Esophagus (tissue), 2 donors: Measurements from ENCODE around the gene UBQLN1. TPM values are rescaled to one million over a fixed set of nuclear protein-coding genes. Genes with fewer than 3 reads are reported as not detected.
"Not testable (repeated sequence)": the region's sequence is repeated elsewhere in the genome, so short reads cannot be mapped to it uniquely, and the experiment has no call there.

Experiments used
- H3K27ac ChIP-seq, 2 donors: one replicate each; pipeline ENCODE4 v1.5.1; 2013; ENCODE audit warnings: low read depth in 2 of 2, mild to moderate bottlenecking in 2 of 2, inconsistent platforms in 1 of 2, low read length in 1 of 2, moderate library complexity in 1 of 2
- H3K27me3 ChIP-seq, 2 donors: one replicate each; pipeline ENCODE4 v1.6.1; 2013; ENCODE audit warnings: low read length in 2 of 2, control low read depth in 1 of 2, mild to moderate bottlenecking in 1 of 2; ENCODE audit not compliant: insufficient read depth in 2 of 2, control insufficient read depth in 1 of 2
- H3K36me3 ChIP-seq, 2 donors: one replicate each; pipeline ENCODE4 v1.6.1; 2013; ENCODE audit warnings: low read length in 1 of 2; ENCODE audit not compliant: control insufficient read depth in 2 of 2, insufficient read depth in 2 of 2
- H3K4me1 ChIP-seq, 2 donors: one replicate each; pipeline ENCODE4 v1.6.1; 2013; ENCODE audit warnings: low read length in 1 of 2; ENCODE audit not compliant: control insufficient read depth in 2 of 2, insufficient read depth in 2 of 2
- H3K4me3 ChIP-seq, 2 donors: one replicate each; pipeline ENCODE4 v1.5.1; 2013; ENCODE audit warnings: low read length in 2 of 2, mild to moderate bottlenecking in 2 of 2, low read depth in 1 of 2, moderate library complexity in 1 of 2
- H3K9me3 ChIP-seq, 2 donors: one replicate each; pipeline ENCODE4 v1.6.1; 2013; ENCODE audit warnings: mild to moderate bottlenecking in 2 of 2, low read depth in 1 of 2, low read length in 1 of 2, moderate library complexity in 1 of 2; ENCODE audit not compliant: control insufficient read depth in 2 of 2, insufficient read depth in 1 of 2
- WGBS, 2 donors: extraction: QIAGEN DNeasy Blood & Tissue Kit; methylation state at CpG; one replicate each; pipeline ENCODE4 v1.1.7; 2013; 5-methylcytosine and 5-hydroxymethylcytosine counted together
- polyA plus RNA-seq, 2 donors: library from polyadenylated mRNA; stranded (reverse); fragments of 200-250 nt; gene quantifications; one replicate each; pipeline ENCODE4 v1.2.3, GENCODE V29; 2013
- donor health status: healthy with polysubstance abuse.
- donor health status: Bipolar disorder and iron deficiency.

UBQLN1 gene
- polyA plus RNA-seq, 2 donors = 26.1 to 35.8 TPM

DNA sequence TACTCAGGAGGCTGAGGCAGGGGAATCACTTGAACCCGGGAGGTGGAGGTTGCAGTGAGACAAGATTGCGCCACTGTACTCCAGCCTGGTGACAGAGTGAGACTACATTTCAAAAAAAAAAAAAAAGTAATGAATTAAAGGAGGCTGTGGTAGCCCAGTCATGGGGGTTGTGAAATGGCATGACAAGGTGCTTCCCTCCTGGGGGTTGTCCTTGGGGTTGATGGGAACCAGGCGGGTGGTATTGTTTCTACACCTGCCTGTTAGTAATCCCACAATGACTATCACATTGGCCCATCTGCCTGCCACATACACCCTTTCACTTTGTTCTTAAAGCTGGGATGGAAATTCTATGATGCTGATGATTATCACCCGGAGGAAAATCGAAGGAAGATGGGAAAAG, 79.2 kb downstream of the UBQLN1 start:
- Histone ChIP-seq H3K9me3 (no peaks in the 10 kb centered on the region), H3K27ac (no peak overlapping the region), H3K36me3 (peaks cover 2 to 11% of the 10 kb centered on the region in 2 donors), H3K4me1 (peaks cover 2 to 4% of the 10 kb centered on the region in 2 donors), H3K27me3 (no peaks in the 10 kb centered on the region), H3K4me3 (no peak overlapping the region)
- 95 to 96% methylated on average over 5 of the region's 5 CpGs for WGBS, 2 donors

DNA sequence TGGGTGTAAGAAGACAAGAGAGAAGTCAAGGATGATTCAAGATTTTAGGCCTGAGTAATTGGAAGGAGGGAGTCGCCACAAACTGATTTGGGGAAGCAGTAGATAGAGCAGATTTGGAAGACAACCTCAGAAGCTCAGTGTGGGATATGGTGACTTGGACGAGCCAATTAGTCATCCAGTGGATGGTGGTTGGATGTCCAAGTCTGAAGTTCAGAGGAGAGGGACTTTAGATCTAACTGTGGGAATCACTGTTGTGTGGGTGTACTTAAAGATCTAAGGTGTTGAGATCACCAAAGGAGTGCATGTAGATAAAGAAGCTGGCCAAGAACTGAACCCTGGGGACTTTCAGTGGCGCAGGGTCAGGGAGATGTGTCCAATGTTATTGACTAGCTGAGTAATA, 82.6 kb downstream of the UBQLN1 start:
- H3K4me3 ChIP-seq = no peak overlapping the region
- H3K27me3 ChIP-seq = no peaks in the 10 kb centered on the region
- H3K4me1 ChIP-seq = peaks cover 0 to 4% of the 10 kb centered on the region in 2 donors
- H3K27ac ChIP-seq = no peak overlapping the region
- H3K36me3 ChIP-seq = peaks cover 2 to 11% of the 10 kb centered on the region in 2 donors
- 84 to 91% methylated on average over 3 of the region's 3 CpGs for WGBS, 2 donors
- H3K9me3 ChIP-seq = no peaks in the 10 kb centered on the region

DNA sequence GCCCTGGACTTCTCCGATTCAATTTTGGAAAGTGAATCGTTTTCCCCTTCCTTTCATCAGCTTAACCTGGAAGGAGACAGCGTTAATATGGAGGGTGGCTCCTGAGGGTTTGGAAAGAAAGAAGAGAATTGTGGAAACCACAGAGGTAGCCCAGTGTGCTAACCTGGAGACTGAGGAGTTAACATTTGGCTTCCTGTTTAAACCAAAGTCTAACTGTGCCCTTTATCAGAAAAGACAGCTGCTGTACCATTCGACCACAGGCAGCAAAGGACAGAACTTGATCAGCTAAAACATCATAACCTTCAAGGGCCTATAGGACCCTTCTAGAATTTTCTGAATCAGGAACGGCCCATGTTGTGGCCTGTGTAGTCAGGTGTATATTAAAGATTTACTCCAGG, 84.1 kb downstream of the UBQLN1 start:
- Histone ChIP-seq H3K36me3 (peaks cover 2 to 6% of the 10 kb centered on the region in 2 donors), H3K4me3 (peak overlapping the region; percentile 74 to 89), H3K9me3 (no peaks in the 10 kb centered on the region), H3K27me3 (no peaks in the 10 kb centered on the region), H3K27ac (peak overlapping the region; percentile 87 to 93), H3K4me1 (peaks cover 0 to 4% of the 10 kb centered on the region in 2 donors)
- 8 to 10% methylated on average over 5 of the region's 5 CpGs for WGBS, 2 donors

DNA sequence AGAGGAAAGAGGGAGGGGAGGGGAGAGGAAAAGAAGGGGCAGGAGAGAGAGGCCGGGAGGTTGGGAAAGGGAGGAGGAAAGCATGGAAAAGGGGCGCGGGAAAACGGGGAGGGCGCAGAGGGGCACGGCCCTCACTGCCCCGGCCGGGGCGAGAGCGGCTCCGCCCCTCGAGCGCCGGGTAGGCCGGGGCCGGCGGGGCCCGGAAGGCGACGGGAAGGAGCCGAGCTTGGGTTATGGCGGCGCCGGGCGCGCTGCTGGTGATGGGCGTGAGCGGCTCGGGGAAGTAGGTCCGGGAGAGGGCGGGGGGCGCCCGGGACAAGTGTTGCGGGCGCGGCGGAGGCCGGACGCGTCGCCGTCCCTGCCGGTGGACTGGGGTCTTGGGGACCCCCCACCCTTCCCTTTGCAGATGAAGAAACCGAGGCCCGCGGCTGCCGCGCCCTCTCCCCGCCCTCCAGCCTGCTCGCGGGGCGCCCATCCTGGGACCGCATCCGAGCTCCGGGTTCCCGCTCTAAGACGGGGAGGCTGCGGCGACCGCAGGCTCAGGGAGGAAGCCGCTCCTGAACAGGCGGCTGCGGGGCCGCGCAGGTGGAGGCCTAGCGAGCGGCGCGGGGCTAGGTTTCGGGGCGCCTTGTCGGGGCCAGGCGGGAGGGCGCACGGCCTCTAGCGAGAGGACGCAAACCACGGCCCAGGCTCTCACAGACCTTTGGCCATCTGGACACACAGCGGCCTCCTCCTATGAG, 84.6 kb downstream of the UBQLN1 start, which contains the start of gene IDNK:
IDNK (plus strand) TSS at position 205 of the 740 bp plus-strand sequence; CDS start at position 234, 29 bp downstream.
- 0% methylated on average over 61 to 79 of the region's 79 CpGs for WGBS, 2 donors
- Histone ChIP-seq H3K36me3 (peaks cover 2 to 6% of the 10 kb centered on the region in 2 donors), H3K9me3 (no peaks in the 10 kb centered on the region), H3K4me1 (peaks cover 0 to 4% of the 10 kb centered on the region in 2 donors), H3K27ac (peak within 1 kb of the TSS; percentile 87 to 93), H3K4me3 (peak within 1 kb of the TSS; percentile 74 to 89), H3K27me3 (no peaks in the 10 kb centered on the region)

DNA sequence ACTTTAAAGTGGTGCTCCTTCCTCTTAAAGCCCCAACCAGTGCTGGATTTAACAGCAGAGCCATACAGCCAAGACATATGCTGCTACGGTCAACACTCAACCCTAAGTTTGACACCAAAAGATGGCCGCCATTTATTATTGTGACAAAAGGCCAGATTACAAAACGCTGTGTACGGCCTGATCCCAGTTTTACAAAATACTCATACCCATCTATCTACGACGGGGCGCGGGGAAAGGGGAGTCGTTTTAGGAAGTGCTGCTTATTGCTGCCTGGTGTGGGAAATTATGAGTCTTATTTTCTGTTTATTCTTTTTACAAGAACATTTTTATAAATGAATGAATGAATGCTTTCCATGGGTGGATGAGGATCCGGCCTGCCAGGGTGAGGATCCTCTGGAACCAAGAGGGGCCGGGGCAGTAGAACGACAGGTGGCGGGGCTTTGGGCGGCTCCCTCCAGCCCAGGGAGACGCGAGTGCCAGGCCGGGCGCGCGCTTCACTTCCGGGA, 85.3 kb downstream of the UBQLN1 start:
- 10 to 11% methylated on average over 21 of the region's 21 CpGs for WGBS, 2 donors
- peak overlapping the region; percentile 87 to 93 for H3K27ac ChIP-seq
- peaks cover 2 to 3% of the 10 kb centered on the region in 2 donors for H3K36me3 ChIP-seq

DNA sequence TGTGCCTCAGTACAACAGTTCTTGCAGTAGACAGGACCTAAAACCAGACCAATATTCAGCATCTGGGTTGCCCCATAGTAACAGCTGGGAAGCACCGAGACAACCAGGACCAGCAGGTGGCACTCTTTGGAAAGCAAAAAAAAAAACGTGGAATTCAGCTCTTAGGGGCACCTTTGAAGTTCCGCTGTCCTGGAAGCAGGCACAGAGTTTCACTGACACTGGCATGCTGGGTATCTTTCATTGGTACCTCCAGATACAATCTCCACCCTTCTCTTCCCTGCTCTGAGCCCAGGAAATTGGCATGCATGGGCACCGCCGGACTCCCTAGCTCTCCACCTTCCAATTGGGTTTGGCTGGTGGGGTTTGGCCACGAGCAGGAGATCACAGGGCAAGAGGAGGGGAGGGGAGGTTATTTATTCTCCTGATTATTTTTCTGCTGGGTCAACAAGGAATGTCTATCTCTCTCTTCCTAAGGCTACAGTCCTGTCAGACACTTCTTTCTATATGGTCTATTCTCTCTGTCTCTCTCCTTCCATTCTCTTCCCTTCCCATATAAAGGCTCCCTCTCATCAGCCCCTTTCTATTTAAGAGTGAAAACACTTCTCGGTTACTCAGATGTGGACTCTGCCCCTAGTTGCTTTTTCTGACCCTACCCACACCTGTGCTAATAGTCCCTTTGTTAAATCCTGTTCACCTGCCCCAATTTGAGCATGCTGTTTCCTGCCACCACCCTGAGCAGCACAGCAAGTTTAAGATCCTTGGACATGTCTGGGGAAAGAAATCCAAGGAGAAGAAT, 86.7 kb downstream of the UBQLN1 start:
- Histone ChIP-seq H3K9me3 (no peaks in the 10 kb centered on the region), H3K4me1 (peaks cover 0 to 4% of the 10 kb centered on the region in 2 donors), H3K4me3 (no peak overlapping the region), H3K27me3 (no peaks in the 10 kb centered on the region), H3K27ac (no peak overlapping the region), H3K36me3 (no peaks in the 10 kb centered on the region)
- WGBS, 2 donors = 10 to 23% methylated on average over 7 of the region's 7 CpGs

More for the DNA sequence above, 85.3 kb downstream of the UBQLN1 start:
- no peaks in the 10 kb centered on the region for H3K27me3 ChIP-seq
- H3K4me1 ChIP-seq = peaks cover 0 to 4% of the 10 kb centered on the region in 2 donors
- no peaks in the 10 kb centered on the region for H3K9me3 ChIP-seq
- peak overlapping the region; percentile 74 to 89 for H3K4me3 ChIP-seq

DNA sequence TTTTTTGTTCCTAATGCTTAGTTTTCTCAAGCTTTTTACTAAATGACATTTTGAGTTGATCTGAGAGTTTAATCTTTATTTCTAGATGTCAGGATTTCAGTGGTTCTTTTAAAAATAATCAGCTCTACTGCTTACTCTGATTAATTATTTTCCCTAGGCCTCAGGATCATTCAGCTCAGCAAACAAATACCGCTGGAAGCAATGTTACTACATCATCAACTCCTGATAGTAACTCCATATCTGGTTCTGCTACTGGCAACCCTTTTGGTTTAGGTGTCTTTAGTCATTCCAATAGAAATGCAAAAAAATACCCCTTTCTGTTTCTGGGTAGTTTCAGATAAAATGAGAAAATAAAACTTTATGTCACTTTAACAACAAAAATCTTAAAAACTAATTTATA, 90.5 kb downstream of the UBQLN1 start:
- Histone ChIP-seq H3K4me1 (no peaks in the 10 kb centered on the region), H3K36me3 (no peaks in the 10 kb centered on the region), H3K9me3 (no peaks in the 10 kb centered on the region), H3K4me3 (no peak overlapping the region), H3K27ac (no peak overlapping the region), H3K27me3 (no peaks in the 10 kb centered on the region)
- 73 to 85% methylated on average over 1 of the region's 1 CpG for WGBS, 2 donors

DNA sequence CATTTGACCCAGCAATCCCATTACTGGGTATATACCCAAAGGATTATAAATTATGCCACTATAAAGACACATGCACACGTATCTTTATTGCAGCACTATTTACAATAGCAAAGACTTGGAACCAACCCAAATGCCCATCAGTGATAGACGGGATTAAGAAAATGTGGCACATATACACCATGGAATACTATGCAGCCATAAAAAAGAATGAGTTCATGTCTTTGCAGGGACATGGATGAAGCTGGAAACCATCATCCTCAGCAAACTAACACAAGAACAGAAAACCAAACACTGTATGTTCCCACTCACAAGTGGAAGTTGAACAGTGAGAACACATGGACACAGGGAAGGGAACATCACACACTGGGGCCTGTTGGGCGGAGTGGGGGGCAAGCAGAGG, 94.5 kb downstream of the UBQLN1 start:
- H3K4me3 ChIP-seq, H3K27me3 ChIP-seq, H3K27ac ChIP-seq, H3K9me3 ChIP-seq, H3K4me1 ChIP-seq, H3K36me3 ChIP-seq: not testable (repeated sequence)
- 84 to 86% methylated on average over 3 of the region's 3 CpGs for WGBS, 2 donors
